Measurements from ENCODE around the gene LMAN1L. TPM values are rescaled to one million over a fixed set of nuclear protein-coding genes. Genes with fewer than 3 reads are reported as not detected.
"Not testable (repeated sequence)": the region's sequence is repeated elsewhere in the genome, so short reads cannot be mapped to it uniquely, and the experiment has no call there.

LMAN1L gene
- total and polyA plus RNA-seq, 4 experiments from 2014 or later = 0.23 to 0.39 TPM; not detected in 2

DNA sequence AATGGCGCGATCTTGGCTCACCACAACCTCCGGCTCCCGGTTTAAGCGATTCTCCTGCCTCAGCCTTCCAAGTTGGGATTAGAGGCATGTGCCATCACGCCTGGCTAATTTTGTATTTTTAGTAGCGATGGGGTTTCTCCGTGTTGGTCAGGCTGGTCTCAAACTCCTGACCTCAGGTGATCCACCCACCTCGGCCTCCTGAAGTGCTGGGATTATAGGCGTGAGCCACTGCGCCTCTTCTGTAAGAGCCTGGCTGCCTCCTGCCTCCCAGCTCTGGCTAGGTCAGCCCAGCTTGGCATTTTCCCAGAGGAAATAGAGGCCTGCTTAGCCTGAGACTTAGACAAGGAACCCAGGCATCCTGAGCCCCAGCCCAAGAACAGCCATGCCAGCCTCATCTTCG lies 26.6 kb upstream of the LMAN1L start:
- H3K9me3 ChIP-seq (ENCODE audit: control insufficient read depth in 1 of 2, low read length in 2 of 2); H3K9me3 Mint-ChIP-seq; H3K27me3 Mint-ChIP-seq; DNase-seq; H3K36me3 ChIP-seq (ENCODE audit: insufficient read depth, low read length); H3K27me3 ChIP-seq (ENCODE audit: insufficient read depth, low read length): not testable (repeated sequence)
- Mint-ChIP-seq H3K4me1 (peaks cover 29 to 90% (median 56%) of the 10 kb centered on the region in 4 donors), H3K4me3 (peak overlapping the region; percentile 85 to 97 (median 95)), H3K36me3 (peaks cover 4 to 51% of the 10 kb centered on the region in 2 donors), H3K27ac (peak overlapping the region; percentile 95 to 99 (median 98))
- POLR2A ChIA-PET (ENCODE audit: partially characterized antibody) = interaction anchor here (0.6 to 24.9 kb wide), 12 partner anchors 4 to 670 kb away, joined by 3 to 1342 read pairs (median 13); partner anchors contain the start of genes CLK3, CSK, SIN3A and ULK3
- H3K27ac ChIP-seq (ENCODE audit: low read depth, low read length) = peak overlapping the region; percentile 86
- intact Hi-C loops (cut with micrococcal nuclease) = loop anchor here (2.0 to 5.0 kb wide), 3 partner anchors 57 to 169 kb away; partner anchors contain the start of genes CLK3, COX5A and ULK3
- CTCF ChIA-PET (ENCODE audit: partially characterized antibody) = interaction anchor here (31.6 to 36.4 kb wide), 2 partner anchors 7 to 9 kb away, joined by 1908 read pairs; partner anchors contain the start of genes CSK and LMAN1L
- peaks cover 80% of the 10 kb centered on the region for H3K4me1 ChIP-seq (ENCODE audit: insufficient read depth, low read length)
- peak overlapping the region; percentile 55 to 69 for H3K4me3 ChIP-seq (ENCODE audit: low read length in 2 of 2)

DNA sequence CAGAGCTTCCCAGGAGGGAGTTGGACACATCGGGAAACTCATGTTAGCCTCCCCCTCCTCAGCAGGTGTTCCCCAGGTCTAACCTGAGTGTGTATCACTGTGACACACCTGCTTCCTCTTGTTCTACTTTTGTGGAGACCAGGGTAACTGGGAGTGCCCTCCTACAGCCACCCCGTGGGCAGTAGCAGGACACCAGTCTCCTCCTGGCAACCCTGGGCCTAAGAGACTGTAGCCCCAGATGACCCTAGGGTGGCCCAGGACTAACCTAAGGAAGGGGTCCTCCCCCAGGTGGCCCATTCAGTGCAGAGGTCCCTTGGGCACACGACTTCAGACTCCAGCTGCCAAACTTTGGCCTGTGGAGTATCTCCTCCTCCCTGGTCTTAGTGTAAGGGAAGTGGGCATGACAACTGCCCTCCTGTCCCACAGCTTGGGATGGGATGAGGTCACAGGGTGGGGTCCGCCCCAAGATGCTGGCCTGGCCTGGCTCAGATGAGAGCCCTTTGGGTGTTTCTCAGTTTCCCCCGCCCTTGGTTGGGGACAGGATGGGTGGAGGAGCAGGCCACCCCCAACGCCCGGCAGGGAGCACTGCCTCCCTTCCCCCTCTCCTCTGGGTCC lies 26.0 kb upstream of the LMAN1L start:
- no peak for DNase-seq
- CTCF ChIA-PET (ENCODE audit: partially characterized antibody) = interaction anchor here (0.9 to 36.4 kb wide), 10 partner anchors 8 to 660 kb away, joined by 3 to 1908 read pairs (median 7); partner anchors contain the start of genes CLK3, COX5A, CSK and LMAN1L
- intact Hi-C loops (cut with micrococcal nuclease) = loop anchor here (2.0 to 5.0 kb wide), 3 partner anchors 56 to 169 kb away; partner anchors contain the start of genes CLK3, COX5A and ULK3
- Mint-ChIP-seq H3K9me3 (peaks cover 0 to 3% (median 0%) of the 10 kb centered on the region in 8 donors), H3K36me3 (peaks cover 9 to 52% of the 10 kb centered on the region in 2 donors), H3K27me3 (no peaks in the 10 kb centered on the region), H3K27ac (peak overlapping the region; percentile 95 to 99 (median 98)), H3K4me1 (peaks cover 32 to 90% (median 59%) of the 10 kb centered on the region in 4 donors), H3K4me3 (peak overlapping the region; percentile 85 to 96 (median 92))
- H3K4me3 ChIP-seq (ENCODE audit: low read length in 2 of 2) = peak overlapping the region; percentile 55 to 69
- no peaks in the 10 kb centered on the region for H3K9me3 ChIP-seq (ENCODE audit: control insufficient read depth in 1 of 2, low read length in 2 of 2)
- POLR2A ChIA-PET (ENCODE audit: partially characterized antibody) = interaction anchor here (0.6 to 24.9 kb wide), 19 partner anchors 3 to 669 kb away, joined by 3 to 1342 read pairs (median 8); partner anchors contain the start of genes ARID3B, CLK3, COX5A and CSK
- peaks cover 81% of the 10 kb centered on the region for H3K4me1 ChIP-seq (ENCODE audit: insufficient read depth, low read length)
- peaks cover under 1% of the 10 kb centered on the region for H3K36me3 ChIP-seq (ENCODE audit: insufficient read depth, low read length)
- peak overlapping the region; percentile 86 for H3K27ac ChIP-seq (ENCODE audit: low read depth, low read length)
- H3K27me3 ChIP-seq (ENCODE audit: insufficient read depth, low read length) = no peaks in the 10 kb centered on the region

DNA sequence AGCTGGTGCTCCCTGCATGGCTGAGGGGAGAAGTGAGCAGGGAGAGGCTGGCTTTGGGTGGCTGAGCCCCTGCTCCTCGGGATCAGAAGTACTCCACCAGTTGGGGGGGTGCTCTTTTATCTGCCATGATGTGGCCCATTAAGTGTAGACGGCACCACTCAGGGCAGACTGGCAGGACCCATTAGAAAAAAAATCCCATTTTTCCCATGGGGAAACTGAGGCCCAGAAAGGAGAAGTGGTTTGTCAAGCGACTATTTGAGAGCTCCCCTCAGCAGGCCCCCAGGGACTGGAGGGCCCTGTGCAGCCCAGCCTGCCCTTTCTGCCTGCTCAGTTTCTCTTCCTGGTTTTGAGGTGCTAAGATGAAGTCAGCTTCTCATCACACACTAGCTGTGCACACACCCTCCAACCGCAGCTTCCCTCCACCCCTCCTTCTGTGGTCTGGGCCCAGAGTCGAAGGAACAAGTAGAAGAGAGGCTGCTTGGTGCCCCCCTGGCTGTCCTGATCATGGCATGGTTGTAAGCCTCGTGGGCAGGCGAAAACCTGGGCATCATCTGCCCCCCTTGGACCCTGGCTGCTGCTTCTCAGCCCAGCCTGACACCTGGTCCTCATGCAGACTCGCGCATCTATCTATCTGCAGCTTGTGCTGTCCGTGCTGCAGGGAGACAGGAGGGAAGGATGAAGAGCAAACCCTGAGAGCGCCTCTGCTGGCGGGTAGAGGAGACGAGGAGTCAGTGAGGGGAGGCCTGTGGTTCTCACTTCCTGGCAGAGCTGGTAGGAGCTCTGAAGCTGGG lies 25.2 kb upstream of the LMAN1L start:
- POLR2A ChIA-PET (ENCODE audit: partially characterized antibody) = interaction anchor here (0.7 to 24.9 kb wide), 24 partner anchors 3 to 667 kb away, joined by 3 to 1342 read pairs (median 6); partner anchors contain the start of genes ARID3B, C15orf39, CLK3 and COX5A
- H3K27ac ChIP-seq (ENCODE audit: low read depth, low read length) = peak overlapping the region; percentile 86
- H3K4me3 ChIP-seq (ENCODE audit: low read length in 2 of 2) = peak overlapping the region; percentile 55 to 69
- Mint-ChIP-seq H3K9me3 (peaks cover 0 to 3% (median 0%) of the 10 kb centered on the region in 8 donors), H3K4me1 (peaks cover 39 to 97% (median 66%) of the 10 kb centered on the region in 4 donors), H3K4me3 (peak overlapping the region; percentile 85 to 96 (median 92)), H3K27ac (peak overlapping the region; percentile 95 to 99 (median 98)), H3K36me3 (peaks cover 13 to 58% of the 10 kb centered on the region in 2 donors), H3K27me3 (no peaks in the 10 kb centered on the region)
- peaks cover 8% of the 10 kb centered on the region for H3K36me3 ChIP-seq (ENCODE audit: insufficient read depth, low read length)
- CTCF ChIA-PET (ENCODE audit: partially characterized antibody) = interaction anchor here (0.7 to 36.4 kb wide), 19 partner anchors 8 to 659 kb away, joined by 3 to 1908 read pairs (median 4); partner anchors contain the start of genes CLK3, COX5A, CSK and LMAN1L
- intact Hi-C loops (cut with micrococcal nuclease) = loop anchor here (2.0 to 5.0 kb wide), 3 partner anchors 55 to 170 kb away; partner anchors contain the start of genes CLK3, COX5A and ULK3
- H3K9me3 ChIP-seq (ENCODE audit: control insufficient read depth in 1 of 2, low read length in 2 of 2) = no peaks in the 10 kb centered on the region
- DNase-seq = peak; percentile 94 to 99 (median 96)
- H3K4me1 ChIP-seq (ENCODE audit: insufficient read depth, low read length) = peaks cover 89% of the 10 kb centered on the region
- H3K27me3 ChIP-seq (ENCODE audit: insufficient read depth, low read length) = no peaks in the 10 kb centered on the region

DNA sequence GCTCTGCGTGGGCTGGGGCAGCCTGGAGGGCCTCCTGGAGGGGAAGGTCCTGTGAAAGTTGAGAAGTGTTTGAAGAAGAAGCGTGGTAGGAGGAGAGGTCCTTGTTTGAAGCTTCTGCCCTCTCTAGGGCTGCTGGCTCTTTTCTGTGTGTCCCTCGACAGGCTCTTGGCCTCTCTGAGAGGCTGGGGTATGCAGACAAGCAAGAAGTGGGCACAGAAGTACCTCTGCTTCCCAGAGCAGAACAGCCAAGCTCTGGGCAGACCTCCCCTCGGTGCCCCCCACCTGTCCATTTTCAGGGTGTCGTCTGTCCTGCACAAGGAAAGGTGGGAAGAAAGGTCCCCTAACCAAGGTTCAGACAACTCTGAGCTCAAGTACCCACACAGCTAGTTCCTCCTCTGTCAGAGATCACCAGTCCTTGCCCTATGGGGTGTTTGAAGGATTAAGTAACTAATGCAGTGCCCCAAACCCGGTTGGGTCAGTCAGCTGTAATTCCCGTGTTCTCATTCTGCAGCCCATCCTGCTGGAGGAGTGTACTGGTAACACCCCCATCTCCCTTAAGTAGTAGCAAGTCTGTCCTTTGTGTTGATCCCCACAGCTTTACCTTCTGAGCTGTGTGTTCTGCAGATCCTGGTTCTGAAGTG lies 24.5 kb upstream of the LMAN1L start:
- H3K27me3 ChIP-seq (ENCODE audit: insufficient read depth, low read length) = no peaks in the 10 kb centered on the region
- ChIA-PET CTCF (ENCODE audit: partially characterized antibody) (interaction anchor here (0.7 to 36.4 kb wide), 18 partner anchors 7 to 171 kb away, joined by 3 to 1908 read pairs (median 4); partner anchors contain the start of genes CLK3, COX5A, CSK and LMAN1L), POLR2A (ENCODE audit: partially characterized antibody) (interaction anchor here (0.7 to 24.9 kb wide), 21 partner anchors 2 to 666 kb away, joined by 3 to 1342 read pairs (median 7); partner anchors contain the start of genes C15orf39, CLK3, COX5A and CSK)
- Mint-ChIP-seq H3K27me3 (no peaks in the 10 kb centered on the region), H3K4me3 (peak overlapping the region; percentile 85 to 96 (median 92)), H3K4me1 (peaks cover 43 to 98% (median 72%) of the 10 kb centered on the region in 4 donors), H3K9me3 (peaks cover 0 to 3% (median 0%) of the 10 kb centered on the region in 8 donors), H3K27ac (peak overlapping the region; percentile 95 to 99 (median 98)), H3K36me3 (peaks cover 13 to 52% of the 10 kb centered on the region in 2 donors)
- intact Hi-C loops (cut with micrococcal nuclease) = loop anchor here (5.0 kb wide), 2 partner anchors 149 to 171 kb away; partner anchors contain the start of genes CLK3 and COX5A
- peaks cover 96% of the 10 kb centered on the region for H3K4me1 ChIP-seq (ENCODE audit: insufficient read depth, low read length)
- peak overlapping the region; percentile 55 to 69 for H3K4me3 ChIP-seq (ENCODE audit: low read length in 2 of 2)
- DNase-seq = peak in 1 of 5 donors; percentile 27
- H3K27ac ChIP-seq (ENCODE audit: low read depth, low read length) = peak overlapping the region; percentile 86
- H3K9me3 ChIP-seq (ENCODE audit: control insufficient read depth in 1 of 2, low read length in 2 of 2) = no peaks in the 10 kb centered on the region
- H3K36me3 ChIP-seq (ENCODE audit: insufficient read depth, low read length) = peaks cover 11% of the 10 kb centered on the region

DNA sequence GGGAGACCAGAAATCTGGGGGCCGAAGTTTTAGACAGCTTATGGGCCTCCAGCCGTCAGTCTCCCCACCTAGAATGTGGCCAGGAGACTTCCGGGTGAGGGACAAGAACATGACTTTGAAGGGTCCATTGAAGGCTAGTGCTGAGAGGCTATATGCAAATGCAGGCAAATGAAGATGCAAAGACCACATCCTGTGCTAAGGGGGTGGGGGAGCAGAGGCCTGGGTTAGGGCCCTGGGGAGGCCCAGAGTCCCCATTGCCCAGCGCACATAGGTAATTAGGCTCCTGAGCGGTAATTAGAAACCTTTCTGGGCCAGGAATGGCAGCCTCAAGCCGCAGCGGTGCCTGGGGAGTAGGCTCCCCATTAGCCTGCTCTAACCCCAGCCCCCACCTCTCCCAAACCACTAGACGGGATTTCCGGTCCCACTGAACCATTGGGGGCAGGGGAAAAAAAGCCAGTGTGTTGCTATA lies 23.9 kb upstream of the LMAN1L start:
- peak; percentile 61 to 81 (median 64) for DNase-seq
- H3K4me3 Mint-ChIP-seq = peak overlapping the region; percentile 85 to 96 (median 92)
- Histone ChIP-seq H3K4me3 (ENCODE audit: low read length in 2 of 2) (peak overlapping the region; percentile 55 to 69), H3K27ac (ENCODE audit: low read depth, low read length) (peak overlapping the region; percentile 86), H3K27me3 (ENCODE audit: insufficient read depth, low read length) (no peaks in the 10 kb centered on the region), H3K4me1 (ENCODE audit: insufficient read depth, low read length) (peaks cover 97% of the 10 kb centered on the region), H3K36me3 (ENCODE audit: insufficient read depth, low read length) (peaks cover 11% of the 10 kb centered on the region), H3K9me3 (ENCODE audit: control insufficient read depth in 1 of 2, low read length in 2 of 2) (no peaks in the 10 kb centered on the region)
- no peaks in the 10 kb centered on the region for H3K27me3 Mint-ChIP-seq
- intact Hi-C loops (cut with micrococcal nuclease) = loop anchor here (1.0 to 5.0 kb wide), 3 partner anchors 7 to 171 kb away; partner anchors contain the start of genes CLK3 and COX5A
- H3K9me3 Mint-ChIP-seq = peaks cover 0 to 3% (median 0%) of the 10 kb centered on the region in 8 donors
- H3K36me3 Mint-ChIP-seq = peaks cover 13 to 50% of the 10 kb centered on the region in 2 donors
- ChIA-PET POLR2A (ENCODE audit: partially characterized antibody) (interaction anchor here (0.8 to 24.9 kb wide), 16 partner anchors 1 to 666 kb away, joined by 3 to 1342 read pairs (median 12); partner anchors contain the start of genes CLK3, CSK, FAM219B and MAN2C1), CTCF (ENCODE audit: partially characterized antibody) (interaction anchor here (0.7 to 36.4 kb wide), 14 partner anchors 6 to 172 kb away, joined by 3 to 1908 read pairs (median 6); partner anchors contain the start of genes CLK3, COX5A, CSK and LMAN1L)
- H3K4me1 Mint-ChIP-seq = peaks cover 47 to 98% (median 78%) of the 10 kb centered on the region in 4 donors
- peak overlapping the region; percentile 95 to 99 (median 98) for H3K27ac Mint-ChIP-seq

All from CD4-positive, alpha-beta memory T cell (primary cell).